Measurements from ENCODE around the gene ABCA13.

The ABCA13 gene

GRCh38 chr7:48452218-48452617, 281.0 kb downstream of the ABCA13 start:
- no peak for DNase-seq

GRCh38 chr7:48454750-48455192, 283.5 kb downstream of the ABCA13 start:
- no peak for DNase-seq

GRCh38 chr7:48455363-48455762, 284.1 kb downstream of the ABCA13 start:
- DNase-seq, result no peak

GRCh38 chr7:48458701-48459524, 287.7 kb downstream of the ABCA13 start:
- DNase-seq, result no peak

- DNase-seq, result no peak
Observed at GRCh38 chr7:48466713-48467112, 295.5 kb downstream of the ABCA13 start.

- DNase-seq, result no peak
Observed at GRCh38 chr7:48471196-48471595, 299.9 kb downstream of the ABCA13 start.

- DNase-seq, result no peak
Observed at GRCh38 chr7:48472640-48473039, 301.4 kb downstream of the ABCA13 start.

- no peak for DNase-seq
Observed at GRCh38 chr7:48473205-48473865, 302.1 kb downstream of the ABCA13 start.

- no peak for DNase-seq
Observed at GRCh38 chr7:48481235-48481634, 310.0 kb downstream of the ABCA13 start.

- no peak for DNase-seq
Observed at GRCh38 chr7:48497521-48497920, 326.3 kb downstream of the ABCA13 start.

GRCh38 chr7:48502021-48502420, 330.8 kb downstream of the ABCA13 start:
- no peak for DNase-seq

- DNase-seq, result no peak
Observed at GRCh38 chr7:48505051-48505450, 333.8 kb downstream of the ABCA13 start.

- no peak for DNase-seq
Observed at GRCh38 chr7:48505466-48505865, 334.2 kb downstream of the ABCA13 start.

- no peak for DNase-seq
Observed at GRCh38 chr7:48506569-48506968, 335.3 kb downstream of the ABCA13 start.

- no peak for DNase-seq
Observed at GRCh38 chr7:48511080-48511479, 339.8 kb downstream of the ABCA13 start.

GRCh38 chr7:48512892-48513291, 341.6 kb downstream of the ABCA13 start:
- DNase-seq, result no peak

- DNase-seq, result no peak
Observed at GRCh38 chr7:48515171-48515570, 343.9 kb downstream of the ABCA13 start.

GRCh38 chr7:48518092-48518491, 346.8 kb downstream of the ABCA13 start:
- no peak for DNase-seq

- no peak for DNase-seq
Observed at GRCh38 chr7:48522692-48523091, 351.4 kb downstream of the ABCA13 start.

- DNase-seq, result no peak
Observed at GRCh38 chr7:48525736-48526732, 354.8 kb downstream of the ABCA13 start.

- DNase-seq, result no peak
Observed at GRCh38 chr7:48528646-48529045, 357.4 kb downstream of the ABCA13 start.

- no peak for DNase-seq
Observed at GRCh38 chr7:48537561-48537960, 366.3 kb downstream of the ABCA13 start.

GRCh38 chr7:48540746-48541145, 369.5 kb downstream of the ABCA13 start:
- DNase-seq, result no peak
